ENCODE data around the gene RSBN1L. TPM values are rescaled to one million over a fixed set of nuclear protein-coding genes. Genes with fewer than 3 reads are reported as not detected.

The RSBN1L gene
- polyA plus RNA-seq, 1 of the 3 experiments (the other 2 are of a cell fraction) = 6.5 TPM

DNA sequence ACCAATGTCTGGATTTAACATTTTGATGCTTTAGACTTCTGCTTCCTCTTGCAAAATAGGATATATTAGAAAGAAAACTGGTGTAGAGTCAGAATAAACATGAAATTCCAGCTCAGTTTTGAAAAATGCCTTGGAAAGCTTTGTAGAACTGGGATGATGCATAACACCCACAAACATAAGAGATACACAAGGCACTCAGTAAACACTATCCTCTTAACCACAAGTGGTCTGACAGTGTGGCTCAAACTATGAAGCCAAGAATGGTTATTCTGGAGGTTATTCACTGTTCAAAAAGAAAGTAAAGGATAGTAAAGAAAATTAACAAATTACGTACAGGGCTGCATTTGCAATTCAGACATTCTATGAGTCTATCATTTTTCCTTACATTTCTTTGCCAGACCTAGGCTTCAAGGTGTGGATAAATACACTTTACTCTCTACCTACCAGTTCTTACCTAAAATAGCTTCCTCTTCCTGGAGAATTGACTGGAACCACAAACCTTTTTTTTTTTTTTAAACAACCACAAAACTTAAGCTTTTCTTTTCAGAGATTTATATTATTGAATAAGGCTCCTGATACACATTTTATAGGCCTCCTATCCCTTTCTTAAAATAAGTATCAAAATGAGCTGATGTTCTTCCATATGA, 9.0 kb upstream of the RSBN1L start:
- CTCF ChIA-PET = interaction anchor here (1.0 to 2.1 kb wide), 6 partner anchors 8 to 72 kb away, joined by 3 to 7 read pairs (median 4); no protein-coding TSS in a partner anchor
- Histone ChIP-seq H4K20me1 (ENCODE audit: insufficient read depth) (no peaks in the 10 kb centered on the region), H3K9ac (no peak overlapping the region), H2AFZ (ENCODE audit: low read depth) (no peak overlapping the region), H3K4me1 (ENCODE audit: control insufficient read depth in 1 of 2, insufficient read depth in 2 of 2, low read depth in 1 of 2, low read length in 1 of 2) (0 out of 4 replicates have a peak, but pooled peaks cover 0 to 10% of the 10 kb centered on the region in 2 experiments), H3K79me2 (ENCODE audit: insufficient read depth) (peaks cover 25% of the 10 kb centered on the region; the same call in 1 of the 2 replicates), H3K27me3 (ENCODE audit: insufficient read depth) (no peaks in the 10 kb centered on the region), H3K36me3 (replicated peaks in 1 of 2; ENCODE audit: control insufficient read depth in 1 of 2, insufficient read depth in 2 of 2, low read length in 1 of 2) (peaks cover 12 to 26% of the 10 kb centered on the region in 2 experiments), H3F3A (replicated peaks; ENCODE audit: insufficient read depth) (peaks cover 19% of the 10 kb centered on the region), H3K4me2 (peak overlapping the region; percentile 2; the same call in 1 of the 2 replicates), H3K27ac (ENCODE audit: low read depth in 2 of 2, low read length in 1 of 2) (no peak overlapping the region), H3K4me3 (ENCODE audit: low read depth in 2 of 2, low read length in 1 of 2) (no peak overlapping the region), H3K9me3 (no peaks in the 10 kb centered on the region), H3K9me2 (no peaks in the 10 kb centered on the region)
- no peak for DNase-seq
- WGBS (ENCODE audit: low lambda C conversion rate) = 94% methylated on average over 1 of the region's 1 CpG
- POLR2A ChIA-PET = interaction anchor here (1.7 kb wide), 1 partner anchor 9 kb away, joined by 11 read pairs; the partner anchor contains the start of gene RSBN1L
- TF ChIP-seq SMC3 (IDR thresholded peaks at IDR 0.05; ENCODE audit: low read depth, low read length) (no peak), SIN3A (IDR thresholded peaks at IDR 0.05; ENCODE audit: borderline replicate concordance, low read depth, low read length) (no peak), REST (IDR thresholded peaks at IDR 0.05; ENCODE audit: low read depth, low read length) (no peak), MEF2A (IDR thresholded peaks at IDR 0.05; ENCODE audit: borderline replicate concordance, low read depth) (no peak), EP300 (IDR thresholded peaks at IDR 0.05; ENCODE audit: borderline replicate concordance in 1 of 2, low read depth in 1 of 2, low read length in 1 of 2) (no peak), PBX3 (IDR thresholded peaks at IDR 0.05) (no peak), TAF1 (IDR thresholded peaks at IDR 0.05; ENCODE audit: borderline replicate concordance, low read depth, low read length) (no peak), TEAD4 (IDR thresholded peaks at IDR 0.05; ENCODE audit: borderline replicate concordance, insufficient read depth) (no peak), POLR2AphosphoS5 (IDR thresholded peaks at IDR 0.05; ENCODE audit: low read depth, low read length) (no peak), FOSL2 (IDR thresholded peaks at IDR 0.05; ENCODE audit: borderline replicate concordance, low read depth) (no peak), JUND (IDR thresholded peaks at IDR 0.05) (no peak), NFIC (IDR thresholded peaks at IDR 0.05; ENCODE audit: borderline replicate concordance) (no peak), FOXJ3 (CRISPR knock-in tag; IDR thresholded peaks at IDR 0.05) (no peak), CHD2 (IDR thresholded peaks at IDR 0.05; ENCODE audit: low read length, partially characterized antibody) (no peak), TCF12 (IDR thresholded peaks at IDR 0.05) (no peak), CTCF (IDR thresholded peaks at IDR 0.05) (no peak)
- TF ChIP-seq, protein P1, sequence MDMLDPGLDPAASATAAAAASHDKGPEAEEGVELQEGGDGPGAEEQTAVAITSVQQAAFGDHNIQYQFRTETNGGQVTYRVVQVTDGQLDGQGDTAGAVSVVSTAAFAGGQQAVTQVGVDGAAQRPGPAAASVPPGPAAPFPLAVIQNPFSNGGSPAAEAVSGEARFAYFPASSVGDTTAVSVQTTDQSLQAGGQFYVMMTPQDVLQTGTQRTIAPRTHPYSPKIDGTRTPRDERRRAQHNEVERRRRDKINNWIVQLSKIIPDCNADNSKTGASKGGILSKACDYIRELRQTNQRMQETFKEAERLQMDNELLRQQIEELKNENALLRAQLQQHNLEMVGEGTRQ (IDR thresholded peaks at IDR 0.05; ENCODE audit: borderline replicate concordance, low read depth, low read length) = no peak
- TF ChIP-seq, protein P2, sequence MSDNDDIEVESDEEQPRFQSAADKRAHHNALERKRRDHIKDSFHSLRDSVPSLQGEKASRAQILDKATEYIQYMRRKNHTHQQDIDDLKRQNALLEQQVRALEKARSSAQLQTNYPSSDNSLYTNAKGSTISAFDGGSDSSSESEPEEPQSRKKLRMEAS (IDR thresholded peaks at IDR 0.05; ENCODE audit: low read depth) = no peak
